ENCODE data around the gene CILP2. TPM values are rescaled to one million over a fixed set of nuclear protein-coding genes. Genes with fewer than 3 reads are reported as not detected.

CILP2 gene
- polyA plus RNA-seq, 1 of the 3 experiments (the other 2 are of a cell fraction): 1.9 TPM

GRCh38 chr19:19539698-19540063 is 1.6 kb downstream of the CILP2 start:
- Histone ChIP-seq H3K4me3 (ENCODE audit: low read depth in 2 of 2, low read length in 1 of 2) (no peak overlapping the region), H3K9me2 (no peaks in the 10 kb centered on the region), H3K4me1 (ENCODE audit: control insufficient read depth in 1 of 2, insufficient read depth in 2 of 2, low read depth in 1 of 2, low read length in 1 of 2) (peaks cover 0 to 23% of the 10 kb centered on the region in 2 experiments; a peak in 1 of 4 replicates), H3K79me2 (ENCODE audit: insufficient read depth) (no peaks in the 10 kb centered on the region), H3F3A (replicated peaks; ENCODE audit: insufficient read depth) (no peaks in the 10 kb centered on the region), H3K27me3 (ENCODE audit: insufficient read depth) (no peaks in the 10 kb centered on the region), H3K27ac (ENCODE audit: low read depth in 2 of 2, low read length in 1 of 2) (no peak overlapping the region), H3K9me3 (no peaks in the 10 kb centered on the region), H3K9ac (no peak overlapping the region), H2AFZ (ENCODE audit: low read depth) (no peak overlapping the region), H4K20me1 (ENCODE audit: insufficient read depth) (no peaks in the 10 kb centered on the region), H3K4me2 (no peak overlapping the region), H3K36me3 (replicated peaks in 1 of 2; ENCODE audit: control insufficient read depth in 1 of 2, insufficient read depth in 2 of 2, low read length in 1 of 2) (no peaks in the 10 kb centered on the region)
- TF ChIP-seq USF2 (IDR thresholded peaks at IDR 0.05; ENCODE audit: borderline replicate concordance, low read depth, low read length): no peak
- TF ChIP-seq REST (IDR thresholded peaks at IDR 0.05; ENCODE audit: low read depth, low read length): no peak
- TF ChIP-seq USF1 (IDR thresholded peaks at IDR 0.05; ENCODE audit: borderline replicate concordance, low read depth): no peak
- no peak for TF ChIP-seq FOXJ3 (CRISPR knock-in tag; IDR thresholded peaks at IDR 0.05)
- no peak for TF ChIP-seq TCF12 (IDR thresholded peaks at IDR 0.05)
- no peak for TF ChIP-seq RAD21 (IDR thresholded peaks at IDR 0.05; ENCODE audit: low read length)
- no peak for TF ChIP-seq TEAD4 (IDR thresholded peaks at IDR 0.05; ENCODE audit: borderline replicate concordance, insufficient read depth)
- TF ChIP-seq SIN3A (IDR thresholded peaks at IDR 0.05; ENCODE audit: borderline replicate concordance, low read depth, low read length): no peak
- no peak for TF ChIP-seq RFX5 (IDR thresholded peaks at IDR 0.05; ENCODE audit: low read length)
- TF ChIP-seq CHD2 (IDR thresholded peaks at IDR 0.05; ENCODE audit: low read length, partially characterized antibody): no peak
- no peak for TF ChIP-seq PBX3 (IDR thresholded peaks at IDR 0.05)
- TF ChIP-seq ZBTB33 (IDR thresholded peaks at IDR 0.05; ENCODE audit: borderline replicate concordance, low read depth): no peak
- TF ChIP-seq SMC3 (IDR thresholded peaks at IDR 0.05; ENCODE audit: low read depth, low read length): no peak
- TF ChIP-seq POLR2AphosphoS5 (IDR thresholded peaks at IDR 0.05; ENCODE audit: low read depth, low read length): no peak
- TF ChIP-seq MEF2A (IDR thresholded peaks at IDR 0.05; ENCODE audit: borderline replicate concordance, low read depth): no peak
- no peak for TF ChIP-seq FOXM1 (IDR thresholded peaks at IDR 0.05; ENCODE audit: low read depth)
- no peak for TF ChIP-seq NRF1 (IDR thresholded peaks at IDR 0.05; ENCODE audit: low read depth, low read length)
- TF ChIP-seq FOSL2 (IDR thresholded peaks at IDR 0.05; ENCODE audit: borderline replicate concordance, low read depth): no peak
- no peak for DNase-seq
- 86% methylated on average over 12 of the region's 19 CpGs for WGBS (ENCODE audit: low lambda C conversion rate)
- ChIA-PET CTCF (interaction anchor here (0.5 to 15.3 kb wide), 4 partner anchors 14 to 433 kb away, joined by 3 to 258 read pairs (median 4); partner anchors contain the start of gene GMIP), POLR2A (no interaction called here)
